ENCODE results near the gene CALB2.

Gene CALB2

DNA sequence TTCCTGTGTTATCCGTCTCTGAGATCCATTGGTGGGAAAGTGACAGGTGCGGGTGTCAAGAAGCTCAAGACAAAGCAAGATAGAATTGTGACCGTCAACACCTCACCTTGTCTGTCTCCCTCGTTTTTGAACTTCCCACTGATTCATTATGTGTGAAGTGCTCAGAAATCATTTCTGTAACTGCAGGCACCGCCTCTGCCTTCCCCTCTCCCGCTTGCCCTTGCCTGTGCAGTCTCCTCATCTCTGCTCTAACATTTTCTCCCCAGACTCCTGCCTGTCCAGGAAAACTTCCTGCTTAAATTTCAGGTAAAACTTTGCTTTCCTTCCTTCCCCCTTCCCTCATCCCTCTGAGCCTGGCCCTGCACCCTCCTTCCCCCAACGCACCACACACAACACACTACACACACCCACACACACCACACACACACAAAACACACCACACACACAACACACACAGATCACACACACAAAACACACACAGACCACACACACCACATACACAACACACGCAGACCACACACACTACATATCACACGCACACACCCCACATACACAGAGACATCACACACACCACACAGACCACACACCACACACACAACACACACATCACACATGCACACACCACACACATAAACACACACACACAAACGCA lies 25.7 kb downstream of the CALB2 start:
- no peak overlapping the region for H3K27ac ChIP-seq (ENCODE audit: low read length)
- no peaks in the 10 kb centered on the region for H4K20me1 ChIP-seq (ENCODE audit: insufficient read depth, low read length)
- H3K9me3 ChIP-seq (ENCODE audit: insufficient read depth, low read length), result no peaks in the 10 kb centered on the region
- no peak for TF ChIP-seq EZH2phosphoT487 (IDR thresholded peaks at IDR 0.05; ENCODE audit: low read depth)
- TF ChIP-seq, protein P1, sequence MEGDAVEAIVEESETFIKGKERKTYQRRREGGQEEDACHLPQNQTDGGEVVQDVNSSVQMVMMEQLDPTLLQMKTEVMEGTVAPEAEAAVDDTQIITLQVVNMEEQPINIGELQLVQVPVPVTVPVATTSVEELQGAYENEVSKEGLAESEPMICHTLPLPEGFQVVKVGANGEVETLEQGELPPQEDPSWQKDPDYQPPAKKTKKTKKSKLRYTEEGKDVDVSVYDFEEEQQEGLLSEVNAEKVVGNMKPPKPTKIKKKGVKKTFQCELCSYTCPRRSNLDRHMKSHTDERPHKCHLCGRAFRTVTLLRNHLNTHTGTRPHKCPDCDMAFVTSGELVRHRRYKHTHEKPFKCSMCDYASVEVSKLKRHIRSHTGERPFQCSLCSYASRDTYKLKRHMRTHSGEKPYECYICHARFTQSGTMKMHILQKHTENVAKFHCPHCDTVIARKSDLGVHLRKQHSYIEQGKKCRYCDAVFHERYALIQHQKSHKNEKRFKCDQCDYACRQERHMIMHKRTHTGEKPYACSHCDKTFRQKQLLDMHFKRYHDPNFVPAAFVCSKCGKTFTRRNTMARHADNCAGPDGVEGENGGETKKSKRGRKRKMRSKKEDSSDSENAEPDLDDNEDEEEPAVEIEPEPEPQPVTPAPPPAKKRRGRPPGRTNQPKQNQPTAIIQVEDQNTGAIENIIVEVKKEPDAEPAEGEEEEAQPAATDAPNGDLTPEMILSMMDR (IDR thresholded peaks at IDR 0.05; ENCODE audit: low read depth, low read length), result no peak
- no peaks in the 10 kb centered on the region for H3K4me1 ChIP-seq (ENCODE audit: low read length)
- H3K27me3 ChIP-seq (ENCODE audit: low read depth, low read length), result peaks cover 22% of the 10 kb centered on the region; the same call in 1 of the 2 replicates
- H2AFZ ChIP-seq (ENCODE audit: low read depth, low read length), result no peak overlapping the region
- no peaks in the 10 kb centered on the region for H3K79me2 ChIP-seq (ENCODE audit: low read length)
- H3K4me2 ChIP-seq (ENCODE audit: low read length), result no peak overlapping the region
- H3K9ac ChIP-seq (ENCODE audit: low read length), result no peak overlapping the region
- no peak overlapping the region for H3K4me3 ChIP-seq (ENCODE audit: low read length)
- H3K36me3 ChIP-seq (replicated peaks; ENCODE audit: low read depth, low read length), result no peaks in the 10 kb centered on the region

DNA sequence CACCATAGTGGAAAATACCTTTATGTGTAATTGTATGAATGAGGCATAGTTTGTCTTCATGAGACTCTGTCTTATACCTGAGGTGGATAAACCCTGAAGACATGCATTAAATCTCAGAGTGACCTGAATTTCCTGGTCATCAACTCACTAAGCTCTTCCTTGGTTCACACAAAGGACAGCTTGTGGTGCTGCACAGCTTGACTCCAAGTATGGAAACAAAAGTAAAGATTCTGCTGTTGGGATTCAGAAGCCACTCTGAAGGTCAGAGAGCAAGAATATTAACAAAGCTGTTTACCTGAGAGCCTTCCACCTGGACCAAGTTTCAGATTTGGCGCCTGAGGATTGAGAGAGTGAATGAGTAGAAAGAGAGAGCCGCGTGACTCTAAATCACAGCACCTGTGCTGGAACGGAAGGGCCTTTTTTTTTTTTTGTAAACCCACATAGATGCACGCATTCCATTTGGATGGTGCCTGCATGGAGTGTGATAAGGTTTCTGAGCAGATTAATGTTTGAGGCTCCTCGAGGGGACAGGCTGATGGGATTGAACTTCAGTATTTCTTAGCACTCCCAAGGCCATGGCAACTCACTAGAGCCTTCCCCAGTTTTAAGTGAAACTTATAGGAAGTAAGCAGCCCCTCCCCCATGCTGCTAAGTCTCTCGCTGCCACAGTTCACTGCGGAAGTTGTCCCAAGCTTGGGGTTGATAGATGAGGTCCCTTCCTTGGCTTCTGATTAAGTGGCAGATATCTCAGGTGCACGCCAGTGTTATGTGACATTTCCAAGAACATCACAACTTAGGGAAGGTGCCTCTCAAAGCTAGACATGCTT lies 28.7 kb downstream of the CALB2 start:
- H3K9ac ChIP-seq (ENCODE audit: low read length), result no peak overlapping the region
- H3K79me2 ChIP-seq (ENCODE audit: low read length), result no peaks in the 10 kb centered on the region
- no peak overlapping the region for H3K27ac ChIP-seq (ENCODE audit: low read length)
- H3K9me3 ChIP-seq (ENCODE audit: insufficient read depth, low read length), result no peaks in the 10 kb centered on the region
- no peak for TF ChIP-seq EZH2phosphoT487 (IDR thresholded peaks at IDR 0.05; ENCODE audit: low read depth)
- TF ChIP-seq, protein P1 (IDR thresholded peaks at IDR 0.05; ENCODE audit: low read depth, low read length), result no peak
- H3K4me2 ChIP-seq (ENCODE audit: low read length), result no peak overlapping the region
- H2AFZ ChIP-seq (ENCODE audit: low read depth, low read length), result no peak overlapping the region
- no peaks in the 10 kb centered on the region for H3K36me3 ChIP-seq (replicated peaks; ENCODE audit: low read depth, low read length)
- H3K4me1 ChIP-seq (ENCODE audit: low read length), result no peaks in the 10 kb centered on the region
- no peak overlapping the region for H3K4me3 ChIP-seq (ENCODE audit: low read length)
- peaks cover 18% of the 10 kb centered on the region; the same call in 1 of the 2 replicates for H3K27me3 ChIP-seq (ENCODE audit: low read depth, low read length)
- no peaks in the 10 kb centered on the region for H4K20me1 ChIP-seq (ENCODE audit: insufficient read depth, low read length)

DNA sequence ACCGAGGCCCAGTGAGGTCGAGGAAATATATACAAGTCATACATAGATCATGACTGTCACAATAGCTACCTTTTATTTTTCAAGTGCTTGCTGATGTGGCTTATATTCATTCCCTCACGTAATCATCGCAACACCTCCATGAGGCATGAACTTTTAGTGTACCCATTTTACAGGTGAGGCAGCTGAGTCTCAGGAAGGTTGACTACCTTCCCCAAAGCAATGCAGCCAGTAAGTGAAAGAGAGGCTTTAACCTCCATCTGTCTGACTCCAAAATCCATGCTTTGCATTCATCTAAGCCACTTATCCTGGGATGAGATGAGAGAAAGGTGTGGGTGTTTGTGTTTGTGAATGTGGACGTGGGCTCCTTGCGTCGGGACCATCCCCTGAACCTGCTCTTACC lies 30.8 kb downstream of the CALB2 start:
- H3K36me3 ChIP-seq (replicated peaks; ENCODE audit: low read depth, low read length), result no peaks in the 10 kb centered on the region
- no peak overlapping the region for H3K4me3 ChIP-seq (ENCODE audit: low read length)
- no peak overlapping the region for H3K9ac ChIP-seq (ENCODE audit: low read length)
- TF ChIP-seq, protein P1 (IDR thresholded peaks at IDR 0.05; ENCODE audit: low read depth, low read length), result no peak
- TF ChIP-seq EZH2phosphoT487 (IDR thresholded peaks at IDR 0.05; ENCODE audit: low read depth), result no peak
- H4K20me1 ChIP-seq (ENCODE audit: insufficient read depth, low read length), result no peaks in the 10 kb centered on the region
- no peak overlapping the region for H3K4me2 ChIP-seq (ENCODE audit: low read length)
- H3K27me3 ChIP-seq (ENCODE audit: low read depth, low read length), result peaks cover 35% of the 10 kb centered on the region
- H3K4me1 ChIP-seq (ENCODE audit: low read length), result no peaks in the 10 kb centered on the region
- H3K27ac ChIP-seq (ENCODE audit: low read length), result no peak overlapping the region
- H2AFZ ChIP-seq (ENCODE audit: low read depth, low read length), result no peak overlapping the region
- no peaks in the 10 kb centered on the region for H3K79me2 ChIP-seq (ENCODE audit: low read length)
- no peaks in the 10 kb centered on the region for H3K9me3 ChIP-seq (ENCODE audit: insufficient read depth, low read length)

DNA sequence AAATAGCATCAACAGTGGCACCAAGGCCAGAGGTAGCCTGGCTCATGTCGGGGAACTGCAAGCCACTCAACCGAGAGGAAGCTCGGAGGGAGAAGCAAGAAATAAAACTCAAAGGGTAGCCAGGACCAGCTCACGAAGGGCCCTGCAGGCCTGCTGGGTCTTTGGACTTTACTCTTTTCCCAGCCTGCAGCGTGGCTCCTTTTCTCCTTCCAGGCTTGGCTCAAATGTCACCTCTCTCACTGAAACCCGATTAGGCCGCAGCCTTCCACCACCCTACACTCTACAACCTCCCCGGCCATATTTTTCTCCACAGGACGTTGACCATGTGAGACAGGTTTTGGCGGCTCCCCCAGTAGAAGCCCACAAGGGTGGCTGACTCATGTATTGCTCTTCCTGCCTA lies 38.1 kb downstream of the CALB2 start:
- no peaks in the 10 kb centered on the region for H3K79me2 ChIP-seq (ENCODE audit: low read length)
- H4K20me1 ChIP-seq (ENCODE audit: insufficient read depth, low read length), result no peaks in the 10 kb centered on the region
- no peak overlapping the region for H3K27ac ChIP-seq (ENCODE audit: low read length)
- no peaks in the 10 kb centered on the region for H3K9me3 ChIP-seq (ENCODE audit: insufficient read depth, low read length)
- no peak overlapping the region for H2AFZ ChIP-seq (ENCODE audit: low read depth, low read length)
- TF ChIP-seq, protein P1 (IDR thresholded peaks at IDR 0.05; ENCODE audit: low read depth, low read length), result no peak
- no peak for TF ChIP-seq EZH2phosphoT487 (IDR thresholded peaks at IDR 0.05; ENCODE audit: low read depth)
- H3K9ac ChIP-seq (ENCODE audit: low read length), result no peak overlapping the region
- no peaks in the 10 kb centered on the region for H3K4me1 ChIP-seq (ENCODE audit: low read length)
- H3K4me3 ChIP-seq (ENCODE audit: low read length), result no peak overlapping the region
- H3K36me3 ChIP-seq (replicated peaks; ENCODE audit: low read depth, low read length), result no peaks in the 10 kb centered on the region
- peaks cover 40% of the 10 kb centered on the region; the same call in 1 of the 2 replicates for H3K27me3 ChIP-seq (ENCODE audit: low read depth, low read length)
- H3K4me2 ChIP-seq (ENCODE audit: low read length), result no peak overlapping the region

Data from OCI-LY3 (cell line).